Measurements from ENCODE around the gene CACNA2D3.

DNA sequence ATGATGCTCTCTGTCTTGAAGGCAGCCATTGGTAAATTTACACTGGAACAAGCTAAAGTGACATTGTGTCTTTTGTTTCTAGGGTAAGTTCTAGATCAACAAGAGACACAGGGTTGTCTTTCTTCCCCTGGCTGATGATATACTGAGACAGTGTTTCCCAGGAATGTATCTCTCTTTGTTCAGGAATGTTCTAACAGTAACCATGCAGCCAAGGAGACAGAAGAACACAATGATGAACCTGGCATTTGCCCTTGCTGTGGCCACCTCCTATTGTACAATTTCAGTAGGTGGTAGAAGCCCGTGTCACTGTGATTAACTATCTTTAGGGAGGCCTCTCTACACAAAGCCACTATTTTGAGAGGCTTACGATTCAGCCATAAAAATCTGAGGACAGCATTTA, 674.8 kb downstream of the CACNA2D3 start:
- TF ChIP-seq POLR2A (IDR thresholded peaks at IDR 0.05; ENCODE audit: low read length) (no peak), GATA1 (IDR thresholded peaks at IDR 0.05; ENCODE audit: low read depth, low read length) (no peak)
